GM19238 (cell line): ENCODE data around the gene MFNG.

Source experiments
- DNase-seq: peaks from one replicate; pipeline ENCODE4 v3.0.0; 2011; ENCODE audit warnings: low spot score; ENCODE audit not compliant: insufficient read length

The MFNG gene

DNA sequence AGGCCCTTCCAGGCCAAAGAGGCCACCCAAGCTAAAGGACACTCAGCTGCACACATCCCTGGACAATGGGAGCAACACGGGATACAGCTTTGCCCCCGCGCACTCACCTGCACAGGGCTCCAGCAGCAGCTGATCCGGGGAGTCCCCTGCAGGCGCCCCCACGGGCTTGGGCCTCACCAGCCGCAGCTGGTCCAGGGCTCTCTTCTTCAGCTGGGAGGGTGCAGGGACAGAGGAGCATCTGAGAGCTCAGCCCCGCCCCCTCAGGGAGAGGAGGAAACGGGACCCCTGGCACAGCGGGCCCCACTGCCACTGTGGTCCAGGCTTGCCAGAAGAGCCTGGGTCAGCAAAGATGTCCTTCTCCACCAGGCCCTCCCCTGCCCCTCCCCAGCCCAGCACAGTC is 7.8 kb upstream of the MFNG start:
- DNase-seq: no peak

DNA sequence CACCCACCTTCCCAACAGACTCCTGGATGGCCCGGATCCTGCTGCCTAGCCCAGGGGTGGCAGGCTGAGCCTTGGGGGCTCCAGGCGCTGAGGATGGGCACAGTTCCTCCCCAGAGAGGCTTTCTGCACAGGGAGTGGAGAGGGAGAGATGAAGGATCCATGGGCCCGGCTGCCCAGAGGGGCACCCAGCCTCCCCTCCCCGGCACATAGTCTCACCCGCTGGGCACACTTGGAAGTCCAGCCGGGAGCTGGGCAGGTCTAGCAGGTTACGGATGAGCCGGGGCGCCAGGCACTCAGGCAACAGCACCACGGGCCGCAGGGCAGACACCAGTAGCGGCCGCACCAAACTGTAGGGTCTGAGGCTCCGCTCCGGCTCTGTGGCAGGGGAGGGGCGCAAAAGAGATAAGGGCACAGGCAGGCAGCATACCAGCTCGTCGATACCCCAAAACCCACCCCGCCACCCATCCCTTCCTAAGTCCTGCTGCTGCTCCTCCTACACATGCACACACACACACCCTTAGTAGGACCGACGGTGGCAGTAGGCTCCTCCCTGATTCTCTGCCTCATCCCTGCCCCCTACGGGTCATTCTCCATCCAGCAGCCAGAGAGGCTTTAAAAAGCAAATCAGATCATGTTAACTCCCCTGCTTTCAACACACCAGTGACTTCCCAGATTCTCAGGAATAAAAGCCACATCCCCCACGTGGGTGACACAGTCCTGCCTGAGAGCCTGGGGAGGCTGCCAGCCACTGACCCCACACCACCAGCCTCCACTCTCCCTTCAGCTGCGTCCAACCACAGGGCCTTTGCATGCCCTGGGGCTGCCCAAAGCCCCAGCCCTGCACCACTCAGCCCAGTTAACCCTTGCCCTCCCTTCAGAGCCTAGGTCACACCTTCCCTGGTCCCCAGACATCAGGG is 6.5 kb upstream of the MFNG start:
- peak; percentile 47 for DNase-seq

DNA sequence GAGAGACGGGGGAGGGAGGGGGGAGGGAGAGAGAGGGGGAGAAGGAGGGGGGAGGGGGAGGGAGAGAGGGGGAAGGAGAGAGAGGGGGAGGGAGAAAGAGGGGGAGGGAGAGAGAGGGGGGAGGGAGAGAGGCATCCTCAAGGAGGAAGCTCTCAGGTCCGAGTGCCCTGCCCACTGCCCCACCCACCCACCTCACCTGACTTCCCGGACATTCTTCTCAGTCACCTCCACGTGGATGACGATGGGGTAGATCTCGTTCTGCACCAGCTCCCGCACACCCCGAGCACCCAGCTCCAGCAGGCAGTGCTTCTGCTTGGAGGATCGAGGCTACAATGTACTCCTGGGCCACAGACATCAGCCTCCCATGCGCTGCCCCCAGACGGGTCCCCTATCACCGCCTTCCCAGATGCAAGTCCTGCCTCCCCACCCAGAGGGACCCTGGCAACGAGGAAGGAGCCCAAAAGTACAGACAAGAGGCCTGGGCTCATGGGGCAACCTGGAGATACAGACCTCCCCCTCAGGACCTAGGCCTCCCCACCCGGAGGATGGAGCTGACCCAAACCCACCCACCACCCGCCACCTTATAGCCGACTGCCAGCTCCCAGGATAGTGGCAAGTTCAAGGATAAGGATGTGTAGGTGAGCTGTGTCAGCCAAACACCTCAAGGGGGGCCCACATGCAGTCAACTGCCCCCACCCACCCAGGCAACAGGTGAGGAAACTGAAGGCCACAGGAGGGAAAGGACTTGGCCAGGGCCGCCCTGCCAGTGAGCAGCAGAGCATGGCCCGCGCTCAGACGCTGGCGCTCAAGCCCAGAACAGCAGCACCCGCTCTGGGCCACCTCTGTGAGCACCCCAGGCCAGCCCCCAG is 5.6 kb upstream of the MFNG start:
- DNase-seq: no peak

DNA sequence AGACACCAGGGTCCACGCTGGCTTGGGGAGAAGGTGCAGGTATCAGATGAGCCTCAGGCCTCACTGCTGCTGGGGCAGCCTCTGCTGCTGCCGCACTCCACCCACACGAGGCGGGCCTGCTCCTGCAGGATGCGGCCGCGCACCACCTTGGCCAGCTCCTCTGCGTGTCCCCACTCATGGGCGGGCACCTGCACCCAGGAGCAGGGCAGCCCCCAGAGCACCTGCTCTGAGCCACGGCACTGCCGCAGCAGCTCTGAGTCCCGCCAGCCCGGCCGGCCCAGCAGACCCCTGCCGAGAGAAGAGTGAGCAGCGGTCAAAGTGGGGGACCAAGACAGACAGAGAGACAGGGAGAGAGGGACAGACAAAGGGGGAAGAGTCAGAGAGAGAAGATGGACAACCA is 4.9 kb upstream of the MFNG start:
- no peak for DNase-seq

DNA sequence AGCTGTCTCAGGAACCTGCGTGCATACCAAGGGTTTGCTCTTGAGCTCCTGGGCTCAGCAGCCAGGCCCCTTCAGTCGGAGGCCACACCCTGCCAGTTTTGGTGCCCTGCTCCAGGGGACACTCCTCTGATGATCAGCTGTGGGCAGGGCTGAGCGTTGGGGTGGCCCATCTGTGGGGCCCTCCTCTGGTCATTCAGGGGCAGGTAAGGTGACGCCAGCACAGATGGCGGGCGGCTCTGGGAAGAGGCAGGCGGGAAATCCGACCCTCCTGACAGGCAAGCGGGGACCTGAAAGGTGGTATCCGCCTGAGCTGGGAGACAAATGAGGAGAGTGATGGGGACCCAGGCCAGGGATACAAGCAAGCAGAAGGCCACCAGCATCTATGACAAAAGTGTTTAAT is 3.8 kb upstream of the MFNG start:
- DNase-seq: no peak

DNA sequence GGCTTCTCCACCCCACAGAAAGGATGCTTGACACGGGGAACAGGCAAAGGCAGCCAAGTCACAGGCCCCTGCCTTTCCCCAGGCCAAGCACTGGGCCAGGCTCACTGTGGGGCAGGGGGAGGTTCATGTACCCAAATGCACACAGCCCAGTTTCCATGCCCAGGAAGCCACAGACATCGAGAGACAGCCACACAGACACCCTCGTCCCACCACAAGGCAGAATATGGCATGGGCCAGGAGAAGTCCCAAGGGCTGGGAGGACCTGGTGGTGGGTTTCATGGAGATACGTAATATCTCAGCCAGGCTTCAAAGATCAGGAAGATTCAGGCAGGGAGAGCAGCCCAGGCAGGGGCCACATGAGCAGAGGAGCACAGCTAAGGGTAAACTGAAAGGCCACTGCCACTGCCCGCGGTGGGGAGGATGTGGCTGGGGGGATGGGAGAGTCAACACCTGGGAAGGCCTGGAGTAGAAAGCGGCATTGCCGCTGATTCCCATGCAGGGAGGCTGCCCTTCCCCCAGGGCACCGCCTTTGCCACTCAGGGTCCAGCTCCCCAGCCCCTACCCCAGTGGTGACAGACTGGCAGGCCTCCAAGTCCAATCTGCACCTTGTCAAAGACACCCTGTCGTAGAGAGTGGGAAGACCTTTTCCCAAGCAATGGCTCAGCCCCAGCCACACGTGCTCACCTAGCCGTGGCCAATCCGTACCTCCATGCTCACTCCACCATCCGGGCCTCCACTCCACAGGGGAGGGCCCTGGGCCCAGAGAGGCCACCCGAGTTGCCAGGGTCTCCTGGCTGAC is 2.4 kb upstream of the MFNG start:
- no peak for DNase-seq

DNA sequence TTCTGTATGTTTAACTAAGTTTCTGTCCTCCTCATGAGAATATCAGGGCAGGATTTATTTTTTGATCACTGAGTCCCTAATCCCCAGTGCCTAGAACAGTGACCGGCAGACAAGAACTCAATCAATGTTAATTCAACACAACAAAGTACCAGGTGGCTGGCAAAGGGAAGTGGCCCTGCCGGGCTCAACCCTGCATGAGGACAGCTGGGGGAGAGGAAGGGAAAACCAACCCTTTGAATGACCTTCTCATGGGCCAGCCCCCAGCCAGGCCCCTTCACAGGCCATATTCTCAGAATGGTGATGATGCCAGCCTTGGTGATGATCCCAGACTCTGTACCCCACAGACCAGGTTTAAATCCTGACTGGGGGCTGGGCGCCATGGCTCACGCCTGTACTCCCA is 1.4 kb upstream of the MFNG start:
- no peak for DNase-seq

DNA sequence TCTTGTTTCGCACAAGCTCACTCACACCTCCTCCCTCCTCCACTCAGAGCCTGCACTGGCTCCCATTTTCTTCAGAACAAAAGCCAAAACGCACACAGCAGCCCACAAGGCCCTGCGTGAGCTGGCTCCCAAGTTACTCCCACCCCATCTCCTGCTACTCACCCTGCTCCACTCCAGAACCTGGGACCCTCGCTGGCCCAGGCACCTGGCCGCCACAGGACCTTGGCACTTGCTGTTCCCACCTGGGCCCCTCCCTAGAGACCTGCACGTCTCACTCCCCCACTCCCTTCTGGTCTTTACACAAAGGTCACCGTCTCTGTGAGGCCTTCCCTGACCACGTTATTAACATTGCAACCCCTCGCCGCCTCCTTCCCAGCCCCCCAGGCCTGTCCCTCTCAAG is 945 bp upstream of the MFNG start:
- no peak for DNase-seq

DNA sequence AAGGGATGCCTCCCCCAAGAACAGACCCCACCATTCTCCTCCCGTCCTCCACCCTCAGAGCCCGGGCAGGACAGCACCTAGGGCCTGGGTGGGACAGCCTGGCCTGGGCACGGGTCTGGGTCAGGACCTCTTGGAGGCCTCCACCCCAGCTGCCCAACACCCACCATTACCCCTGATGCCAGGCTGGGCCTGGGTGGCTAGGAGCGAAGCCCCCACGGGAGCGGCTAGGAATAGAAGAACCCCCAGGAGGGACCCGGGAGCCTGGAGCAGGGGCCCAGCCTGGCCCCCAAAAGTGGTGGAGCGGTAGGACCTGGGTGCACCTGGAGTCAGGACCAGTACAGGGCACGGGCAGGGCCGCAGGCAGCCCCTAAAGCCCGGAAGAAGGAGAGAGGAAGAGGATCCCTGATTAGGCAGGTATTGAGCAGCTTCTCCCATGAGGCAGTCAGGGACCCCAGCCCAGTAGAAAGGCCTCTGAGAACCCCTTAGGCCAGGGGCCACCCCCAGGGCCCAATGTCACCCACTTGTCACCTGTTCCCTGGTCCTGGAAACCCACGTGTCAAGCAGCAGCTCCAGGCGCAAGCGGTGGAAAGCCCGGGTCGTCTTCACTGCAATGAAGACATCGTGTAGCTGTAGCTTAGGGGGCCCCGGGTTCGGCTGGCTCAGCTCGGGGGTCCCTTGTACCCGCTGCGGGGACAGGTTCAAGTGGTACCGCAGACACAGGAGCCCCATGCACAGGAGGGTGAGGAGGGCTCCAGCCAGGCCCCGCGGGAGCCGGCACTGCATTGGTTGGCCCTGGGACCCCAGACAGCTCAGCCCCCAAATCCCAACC is 575 bp downstream of the MFNG start:
- peak; percentile 40 for DNase-seq

DNA sequence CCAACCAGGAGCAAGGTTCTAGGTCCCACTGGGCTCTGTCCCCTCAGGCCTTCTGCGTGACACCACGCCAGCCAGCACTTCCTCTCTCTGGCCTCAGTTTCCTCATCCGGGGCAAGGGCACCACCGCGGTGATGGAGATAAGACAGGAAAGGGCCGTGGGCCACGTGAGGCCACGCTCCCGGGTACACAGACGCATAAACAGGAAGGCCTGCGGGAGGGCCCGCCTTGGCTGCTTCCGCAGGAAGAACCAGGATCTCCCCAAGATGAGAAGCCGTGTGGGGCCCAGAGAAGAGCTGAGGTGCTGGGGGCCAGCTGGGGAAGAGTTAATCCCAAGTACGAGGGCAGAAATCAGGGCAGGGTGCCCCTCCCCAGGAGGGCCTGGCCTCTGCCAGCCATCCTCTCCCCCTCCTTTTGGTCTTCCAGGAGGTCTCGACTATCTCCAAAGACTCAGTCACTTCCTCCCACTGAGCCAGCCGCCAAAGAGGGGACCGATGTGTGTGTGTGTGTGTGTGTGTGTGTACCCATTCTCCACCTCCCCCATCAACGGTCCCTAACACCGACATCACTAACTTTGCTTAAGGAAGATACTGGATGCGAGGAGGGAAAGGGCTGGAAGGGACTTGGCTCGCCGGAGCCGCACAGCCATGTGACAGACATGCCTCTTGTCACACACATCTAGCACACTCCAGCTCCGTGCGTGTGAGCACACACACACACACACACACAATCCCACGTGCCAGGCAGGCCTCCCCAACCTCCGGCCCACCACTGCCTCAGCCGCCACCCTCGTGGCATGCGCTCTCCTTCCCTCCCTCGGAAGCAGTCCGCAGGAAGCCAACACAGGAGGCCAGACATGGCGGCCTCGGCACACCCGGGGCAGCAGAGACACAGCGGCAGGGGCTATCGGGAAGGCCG is 1.4 kb downstream of the MFNG start:
- peak; percentile 78 for DNase-seq

DNA sequence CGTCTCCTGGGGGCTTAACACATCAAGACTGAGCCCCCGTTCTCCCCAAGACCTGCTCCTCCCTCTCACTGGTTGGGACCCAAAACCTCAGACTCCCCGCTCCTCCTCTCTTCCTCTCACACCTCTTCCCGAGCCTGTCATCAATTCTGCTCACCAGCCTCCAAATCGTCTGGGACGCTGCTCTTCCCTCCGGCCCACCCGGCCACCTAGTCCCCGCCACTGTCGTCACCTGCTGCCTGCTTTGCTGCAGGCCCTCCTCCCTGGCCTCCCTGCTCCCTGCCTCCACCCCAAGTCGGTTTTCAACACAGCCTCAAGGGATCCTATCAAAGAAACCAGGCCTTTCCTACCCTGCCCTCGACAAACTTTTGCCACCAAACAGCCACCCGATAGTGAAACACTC is 3.1 kb downstream of the MFNG start:
- DNase-seq: no peak

DNA sequence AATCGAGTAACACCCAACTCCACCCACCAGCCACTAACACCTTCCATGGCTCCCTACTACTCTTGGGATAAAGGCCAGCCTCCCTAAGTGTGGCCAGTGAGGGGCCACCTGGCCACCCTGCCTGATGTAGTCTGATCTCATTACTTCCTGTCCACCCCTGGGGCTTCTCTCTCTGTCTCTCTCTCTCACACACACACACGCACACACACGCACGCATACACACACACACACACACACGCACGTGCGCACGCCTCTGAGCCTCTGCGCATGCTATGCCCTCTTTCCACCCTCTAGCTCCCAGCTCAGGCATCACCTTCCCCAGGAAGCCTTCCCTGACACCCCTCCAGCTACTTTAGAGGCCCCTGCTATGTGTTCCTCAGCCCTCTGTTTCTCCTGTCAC is 3.9 kb downstream of the MFNG start:
- no peak for DNase-seq

DNA sequence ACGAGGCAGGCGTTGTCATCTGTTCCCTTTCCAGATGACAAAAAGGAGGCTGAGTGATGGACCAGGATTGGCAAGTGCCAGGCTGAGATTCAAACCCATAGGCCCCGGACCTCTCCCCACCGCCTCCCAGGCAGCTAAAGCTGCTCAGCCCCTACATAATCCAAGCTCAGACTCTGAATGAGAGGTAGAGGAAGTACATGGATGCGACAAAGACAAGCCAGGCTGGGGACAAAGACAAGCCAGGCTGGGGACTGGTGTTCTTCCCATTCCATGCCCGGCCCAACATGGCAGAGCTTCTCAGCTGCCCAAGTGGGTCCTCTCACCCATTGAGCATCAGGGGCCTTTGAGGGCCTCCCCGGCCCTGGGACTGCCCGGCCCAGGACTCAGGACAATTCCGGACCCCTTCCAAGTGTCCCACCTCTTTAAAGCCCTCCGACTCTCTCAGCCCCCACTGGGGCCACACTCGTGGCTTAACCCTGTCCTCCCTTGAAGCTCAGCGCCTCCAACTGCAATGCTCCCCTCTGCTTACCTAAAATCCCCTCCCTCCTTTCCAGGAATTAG is 4.8 kb downstream of the MFNG start:
- DNase-seq: no peak

DNA sequence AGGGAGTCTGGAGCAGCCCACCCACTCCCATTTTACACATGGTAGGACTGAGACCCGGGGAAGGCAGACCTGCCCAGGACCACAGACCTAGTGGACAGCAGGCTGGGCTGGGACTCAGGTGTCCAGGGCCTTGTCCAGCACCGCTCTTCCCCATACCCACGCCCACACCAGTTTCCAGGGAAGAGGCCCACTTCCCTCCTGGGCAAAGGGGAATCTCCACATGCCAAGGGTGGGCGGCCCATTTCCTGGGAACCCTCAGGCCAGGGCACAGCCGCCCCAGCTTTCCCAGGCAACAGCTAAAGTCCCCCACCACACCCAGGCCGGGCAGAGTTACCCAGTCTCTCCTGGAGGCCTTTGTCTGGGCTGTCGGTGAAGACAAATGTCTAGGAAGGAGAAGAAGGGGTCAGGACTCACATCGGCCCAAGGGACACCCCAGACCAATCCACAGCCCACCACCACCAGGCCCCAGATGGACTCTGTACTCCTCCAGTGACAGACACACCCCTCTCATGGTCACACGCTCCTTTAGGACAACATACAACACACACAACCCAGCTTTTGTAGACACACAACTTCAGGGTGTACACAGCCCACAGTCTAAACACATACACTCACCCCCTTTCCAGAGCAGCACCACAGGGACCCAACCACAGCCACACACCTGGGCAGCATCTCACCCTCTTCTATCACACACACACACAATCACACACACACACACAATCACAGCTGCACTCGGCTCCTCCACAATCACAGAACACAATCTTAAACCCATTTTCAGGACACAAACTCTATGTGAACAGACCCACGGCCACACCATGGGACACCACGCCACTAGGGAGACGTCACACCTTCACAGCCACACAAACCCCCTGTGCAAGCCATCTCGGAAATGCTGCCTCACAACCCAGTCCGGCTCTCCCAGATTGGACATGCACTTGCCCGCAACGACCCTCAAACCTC is 5.5 kb downstream of the MFNG start:
- no peak for DNase-seq

DNA sequence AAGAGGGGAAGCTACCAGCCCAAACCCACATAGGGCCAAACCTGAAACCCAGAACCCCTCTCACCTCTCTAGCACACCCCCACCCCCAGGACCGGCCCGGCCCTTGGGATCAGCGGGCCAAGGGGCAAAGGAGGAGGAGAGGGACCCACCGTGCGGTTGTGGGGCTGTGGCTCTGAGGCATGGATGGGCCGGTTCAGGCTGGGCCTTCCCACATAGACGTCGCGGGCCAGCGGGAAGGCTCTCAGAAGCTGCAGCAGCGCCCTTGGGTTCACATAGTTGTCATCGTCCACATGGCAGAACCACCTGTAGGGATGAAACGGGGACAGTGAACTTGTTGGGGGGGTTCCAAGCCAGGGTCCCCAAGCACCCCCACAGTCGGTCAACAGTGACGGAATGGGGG is 7.0 kb downstream of the MFNG start:
- DNase-seq: no peak

DNA sequence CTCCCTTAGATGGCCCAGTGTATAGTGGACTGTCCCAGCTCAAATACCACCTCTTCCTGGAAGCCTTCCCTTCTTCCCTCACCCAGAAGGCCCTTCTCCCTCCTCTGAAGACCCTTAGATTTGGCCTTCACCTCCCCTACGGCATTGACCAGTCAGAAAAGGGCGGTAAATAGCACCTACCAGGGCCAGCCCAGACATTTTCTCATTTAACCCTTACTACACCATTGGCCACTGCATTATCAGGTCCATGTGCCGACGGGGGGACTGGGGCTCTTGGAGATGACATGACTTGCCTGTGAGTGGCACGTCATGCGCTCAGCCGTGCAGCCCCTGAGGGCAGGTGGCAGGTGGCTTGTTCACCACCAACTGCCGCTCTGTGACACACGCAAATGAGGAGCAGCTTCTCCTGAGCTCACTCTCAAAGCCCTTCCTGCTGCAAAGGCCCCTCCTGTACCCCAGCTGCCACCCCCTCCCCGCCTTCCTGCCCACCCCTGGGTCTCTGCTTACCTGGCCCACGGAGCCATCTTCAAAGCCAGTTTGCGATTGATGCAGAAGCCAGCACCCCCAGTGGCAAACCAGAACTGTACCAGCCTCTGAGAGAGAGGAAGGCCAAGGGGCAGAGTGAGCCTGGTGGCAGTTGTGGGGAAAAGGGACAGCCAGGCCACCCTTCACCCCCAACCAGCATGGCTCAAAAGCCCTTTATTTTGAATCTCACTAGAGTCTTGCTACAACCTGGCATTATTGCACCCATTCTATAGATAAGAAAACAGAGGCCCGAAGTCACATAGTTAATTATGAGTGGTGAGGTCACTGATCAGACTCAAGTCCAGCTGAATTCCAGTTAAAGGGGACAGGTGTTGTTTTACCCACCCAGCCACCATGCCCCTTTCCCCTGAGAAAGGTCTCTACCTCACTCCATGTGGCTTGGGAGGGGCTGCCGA is 9.5 kb downstream of the MFNG start:
- no peak for DNase-seq

DNA sequence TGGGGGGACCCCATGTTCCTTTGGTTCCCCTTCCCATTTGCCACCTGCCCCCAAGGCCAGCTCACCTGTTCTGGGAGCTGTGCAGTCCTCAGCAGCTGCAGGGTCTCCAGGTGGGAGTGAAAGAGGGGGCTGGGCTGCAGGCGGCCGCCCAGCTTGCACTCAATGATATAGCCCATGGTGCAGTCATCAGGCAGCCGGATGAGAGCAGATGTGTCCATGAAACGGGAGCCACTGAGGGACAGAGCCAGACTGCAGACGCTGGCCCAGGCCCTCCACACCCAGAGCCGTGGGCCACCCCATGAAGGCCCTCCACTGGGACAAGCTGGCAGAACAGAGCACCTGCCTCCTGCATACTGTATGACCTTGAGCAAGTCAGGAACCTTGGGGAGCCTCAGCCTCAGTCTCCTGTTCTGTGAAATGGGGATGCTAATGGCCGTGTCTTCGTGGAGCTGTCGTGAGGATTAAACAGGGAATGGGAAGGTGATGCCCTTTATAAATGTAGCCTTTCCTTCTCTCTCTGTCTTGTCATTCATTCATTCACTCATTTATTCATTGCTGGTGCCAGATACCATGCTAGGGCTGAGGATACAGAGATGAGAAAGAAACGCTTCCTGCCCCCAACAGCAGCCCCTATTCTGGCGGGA is 11.6 kb downstream of the MFNG start:
- DNase-seq: no peak
